Measurements from ENCODE around the gene CBX2. TPM values are rescaled to one million over a fixed set of nuclear protein-coding genes. Genes with fewer than 3 reads are reported as not detected.

The CBX2 gene
- total and polyA plus RNA-seq, 8 donors: 1.1 to 3.2 (median 2.5) TPM

DNA sequence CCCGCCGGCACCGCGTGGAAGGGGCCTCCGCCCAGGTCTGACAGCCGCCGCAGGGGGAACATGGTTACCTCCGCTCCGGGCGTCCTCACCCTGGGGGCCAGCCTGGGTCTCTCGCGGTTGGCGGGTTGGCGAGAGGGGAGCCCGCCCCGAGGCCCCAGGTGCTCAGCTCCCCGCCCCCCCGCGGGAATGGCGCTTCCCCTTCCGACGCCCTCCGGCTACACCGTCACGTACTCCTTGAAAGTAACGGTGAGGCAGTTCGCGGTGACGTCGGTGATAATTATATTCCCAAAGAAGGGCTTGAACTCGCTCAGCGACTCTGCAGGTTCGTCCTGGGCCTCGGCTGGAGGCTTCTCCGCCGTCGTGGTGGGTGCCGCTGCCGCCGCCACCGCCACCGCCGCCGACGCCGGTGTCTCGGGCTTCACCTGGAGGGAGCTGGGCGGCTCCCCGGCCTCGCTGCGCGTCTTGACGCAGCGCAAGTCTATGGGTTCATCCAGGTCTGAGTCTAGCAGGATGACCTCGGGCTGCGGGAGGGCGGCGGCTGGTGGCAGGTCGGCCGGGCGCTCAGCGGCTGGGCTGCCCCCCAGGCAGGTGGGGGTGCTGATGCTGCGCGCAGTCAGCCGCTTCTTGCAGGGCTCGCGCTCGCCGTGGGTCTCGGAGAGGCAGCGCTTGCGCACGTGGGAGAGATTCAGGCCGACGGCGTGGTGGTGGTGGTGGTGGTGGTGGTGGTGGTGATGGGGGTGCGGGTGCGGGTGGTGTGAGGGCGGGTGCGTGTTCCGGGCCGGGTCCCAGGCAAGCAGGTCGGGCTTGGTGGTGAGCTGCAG lies 56.0 kb downstream of the CBX2 start:
- no peak for ATAC-seq
- 87 to 89% methylated on average over 82 to 83 of the region's 83 CpGs for WGBS, 2 donors
- FAIRE-seq: no peak
- Histone ChIP-seq H3K4me3 (no peak overlapping the region), H3K27ac (no peak overlapping the region), H3K4me1 (peaks cover 35 to 46% (median 37%) of the 10 kb centered on the region in 3 donors), H3K36me3 (peaks cover 5 to 14% (median 7%) of the 10 kb centered on the region in 3 donors), H3K9me3 (no peaks in the 10 kb centered on the region), H3K27me3 (no peaks in the 10 kb centered on the region)
- intact Hi-C loops (cut with DNase I): no loop called here
- peak in 5 of 6 donors; percentile 34 to 85 (median 47) for DNase-seq
- no peak for TF ChIP-seq CTCF (IDR thresholded peaks at IDR 0.05)

GRCh38 chr17:79834565-79835469 lies 56.9 kb downstream of the CBX2 start:
- FAIRE-seq (no peak), ATAC-seq (no peak), DNase-seq (peak; percentile 21 to 82 (median 66))
- 90 to 91% methylated on average over 60 to 61 of the region's 61 CpGs for WGBS, 2 donors
- H3K9me3 ChIP-seq: no peaks in the 10 kb centered on the region
- no peak overlapping the region for H3K27ac ChIP-seq
- peaks cover 29 to 41% (median 37%) of the 10 kb centered on the region in 3 donors for H3K4me1 ChIP-seq
- H3K4me3 ChIP-seq: no peak overlapping the region
- peaks cover 5 to 14% (median 7%) of the 10 kb centered on the region in 3 donors for H3K36me3 ChIP-seq
- intact Hi-C loops (cut with DNase I): no loop called here
- peak; percentile 13 to 51 (median 34) for TF ChIP-seq CTCF (IDR thresholded peaks at IDR 0.05)
- no peaks in the 10 kb centered on the region for H3K27me3 ChIP-seq

GRCh38 chr17:79835470-79835899 lies 57.5 kb downstream of the CBX2 start:
- Histone ChIP-seq H3K4me3 (no peak overlapping the region), H3K27me3 (no peaks in the 10 kb centered on the region), H3K4me1 (peaks cover 34 to 44% (median 40%) of the 10 kb centered on the region in 3 donors), H3K36me3 (peaks cover 5 to 14% (median 7%) of the 10 kb centered on the region in 3 donors), H3K27ac (no peak overlapping the region), H3K9me3 (no peaks in the 10 kb centered on the region)
- WGBS, 2 donors: 71 to 72% methylated on average over 13 of the region's 13 CpGs
- no peak for ATAC-seq
- no peak for TF ChIP-seq CTCF (IDR thresholded peaks at IDR 0.05)
- FAIRE-seq: no peak
- peak in 4 of 6 donors; percentile 33 to 62 (median 41) for DNase-seq
- intact Hi-C loops (cut with DNase I): no loop called here

- 20 to 25% methylated on average over 24 of the region's 24 CpGs for WGBS, 2 donors
- TF ChIP-seq CTCF (IDR thresholded peaks at IDR 0.05): no peak
- DNase-seq: peak; percentile 77 to 92 (median 83)
- no peaks in the 10 kb centered on the region for H3K9me3 ChIP-seq
- H3K27ac ChIP-seq: peak overlapping the region in 2 of 4 donors; percentile 54 to 96
- H3K4me3 ChIP-seq: peak overlapping the region in 3 of 4 donors; percentile 63 to 74 (median 64)
- peaks cover 34 to 49% (median 35%) of the 10 kb centered on the region in 3 donors for H3K4me1 ChIP-seq
- ATAC-seq: peak; percentile 1 to 17 (median 8)
- peaks cover 0 to 3% (median 0%) of the 10 kb centered on the region in 4 donors for H3K27me3 ChIP-seq
- peaks cover 5 to 14% (median 7%) of the 10 kb centered on the region in 3 donors for H3K36me3 ChIP-seq
- FAIRE-seq: no peak
- intact Hi-C loops (cut with DNase I): no loop called here
These were observed 58.1 kb downstream of the CBX2 start for GRCh38 chr17:79835953-79836509.

Data from pancreas (tissue), 10 donors.